Stimulated activated naive CD4-positive, alpha-beta T cell (primary cell): Measurements from ENCODE around the gene SLC25A39.

ENCODE experiments used
- DNase-seq, 6 experiments: peaks; one replicate each; lab custom pipeline; 2025; lab: John Stamatoyannopoulos, UW

SLC25A39 gene

GRCh38 chr17:44279346-44279665 is 45.3 kb downstream of the SLC25A39 start:
- no peak for DNase-seq

GRCh38 chr17:44277976-44278375 is 46.6 kb downstream of the SLC25A39 start:
- DNase-seq, result no peak

- DNase-seq, result no peak
Observed at GRCh38 chr17:44273607-44274006, 51.0 kb downstream of the SLC25A39 start.

- no peak for DNase-seq
Observed at GRCh38 chr17:44272954-44273353, 51.7 kb downstream of the SLC25A39 start.

GRCh38 chr17:44272321-44272951 is 52.2 kb downstream of the SLC25A39 start:
- no peak for DNase-seq
